ENCODE results near the gene SKP2.

SKP2 gene

GRCh38 chr5:36156619-36157018, 4.7 kb downstream of the SKP2 start:
- no peak for TF ChIP-seq CTCF (conservative IDR thresholded peaks at IDR 0.05; ENCODE audit: low read depth, low read length)
- no peak overlapping the region for H3K4me3 ChIP-seq (ENCODE audit: low read length)
- peak; percentile 48 for DNase-seq (ENCODE audit: low read depth)

- DNase-seq (ENCODE audit: low read depth) = peak; percentile 15
- no peak for TF ChIP-seq CTCF (conservative IDR thresholded peaks at IDR 0.05; ENCODE audit: low read depth, low read length)
- no peak overlapping the region for H3K4me3 ChIP-seq (ENCODE audit: low read length)
Observed at GRCh38 chr5:36158144-36158543, 6.2 kb downstream of the SKP2 start.

GRCh38 chr5:36160617-36161016, 8.7 kb downstream of the SKP2 start:
- DNase-seq (ENCODE audit: low read depth) = no peak
- no peak overlapping the region for H3K4me3 ChIP-seq (ENCODE audit: low read length)
- TF ChIP-seq CTCF (conservative IDR thresholded peaks at IDR 0.05; ENCODE audit: low read depth, low read length) = no peak

- no peak for TF ChIP-seq CTCF (conservative IDR thresholded peaks at IDR 0.05; ENCODE audit: low read depth, low read length)
- no peak for DNase-seq (ENCODE audit: low read depth)
- H3K4me3 ChIP-seq (ENCODE audit: low read length) = no peak overlapping the region
Observed at GRCh38 chr5:36161361-36161760, 9.4 kb downstream of the SKP2 start.

- no peak for TF ChIP-seq CTCF (conservative IDR thresholded peaks at IDR 0.05; ENCODE audit: low read depth, low read length)
Observed at GRCh38 chr5:36162810-36163486, 11.0 kb downstream of the SKP2 start.

GRCh38 chr5:36164461-36164860, 12.6 kb downstream of the SKP2 start:
- no peak for TF ChIP-seq CTCF (conservative IDR thresholded peaks at IDR 0.05; ENCODE audit: low read depth, low read length)
- DNase-seq (ENCODE audit: low read depth) = no peak
- H3K4me3 ChIP-seq (ENCODE audit: low read length) = no peak overlapping the region

More at GRCh38 chr5:36162810-36163486, 11.0 kb downstream of the SKP2 start:
- no peak overlapping the region for H3K4me3 ChIP-seq (ENCODE audit: low read length)
- no peak for DNase-seq (ENCODE audit: low read depth)

- DNase-seq (ENCODE audit: low read depth) = no peak
- no peak overlapping the region for H3K4me3 ChIP-seq (ENCODE audit: low read length)
- no peak for TF ChIP-seq CTCF (conservative IDR thresholded peaks at IDR 0.05; ENCODE audit: low read depth, low read length)
Observed at GRCh38 chr5:36168737-36169136, 16.8 kb downstream of the SKP2 start.

Measured in retinal pigment epithelial cell (primary cell).